GM21723 (cell line): Measurements from ENCODE around the gene MYO15B.

Experiments used
- ATAC-seq: cut with Tn5 transposase; IDR thresholded peaks from one replicate; pipeline ENCODE4 v1.9.1; 2021; ENCODE audit warnings: mild to moderate bottlenecking, moderate library complexity; ENCODE audit not compliant: unreplicated experiment

MYO15B gene

DNA sequence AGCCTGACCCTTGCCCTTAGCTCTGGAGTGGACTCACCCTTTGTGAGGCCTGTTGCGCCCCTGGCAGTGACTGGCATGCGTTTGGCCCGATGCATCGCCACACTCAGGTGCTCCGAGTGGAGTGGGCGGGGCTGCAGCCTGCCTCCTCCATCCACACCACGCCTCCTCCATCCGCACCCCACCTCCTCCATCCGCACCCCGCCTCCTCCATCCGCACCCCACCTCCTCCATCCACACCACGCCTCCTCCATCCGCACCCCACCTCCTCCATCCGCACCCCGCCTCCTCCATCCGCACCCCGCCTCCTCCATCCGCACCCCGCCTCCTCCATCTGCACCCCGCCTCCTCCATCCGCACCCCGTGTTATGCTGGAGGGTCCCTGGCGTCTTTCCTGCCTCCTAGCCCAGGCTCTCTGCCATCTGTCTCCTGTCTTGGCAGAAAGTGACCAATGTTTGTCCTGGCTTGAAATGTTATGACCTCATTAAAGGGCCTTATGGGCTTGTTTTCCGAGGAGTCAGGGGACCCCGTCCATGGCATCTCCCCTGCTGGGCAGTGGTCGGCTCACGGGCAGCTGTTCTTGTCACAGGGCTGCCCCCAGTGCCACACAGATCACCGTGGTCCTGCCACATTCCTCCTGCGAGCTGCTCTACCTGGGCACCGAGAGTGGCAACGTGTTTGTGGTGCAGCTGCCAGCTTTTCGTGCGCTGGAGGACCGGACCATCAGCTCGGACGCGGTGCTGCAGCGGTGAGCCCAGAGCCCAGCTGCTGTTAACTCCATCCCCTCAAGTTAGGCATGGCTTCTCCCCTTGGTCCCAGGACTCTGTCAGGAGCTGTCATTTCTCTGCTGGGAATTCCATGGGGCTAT is 28.7 kb upstream of the MYO15B start:
- ATAC-seq = no peak

DNA sequence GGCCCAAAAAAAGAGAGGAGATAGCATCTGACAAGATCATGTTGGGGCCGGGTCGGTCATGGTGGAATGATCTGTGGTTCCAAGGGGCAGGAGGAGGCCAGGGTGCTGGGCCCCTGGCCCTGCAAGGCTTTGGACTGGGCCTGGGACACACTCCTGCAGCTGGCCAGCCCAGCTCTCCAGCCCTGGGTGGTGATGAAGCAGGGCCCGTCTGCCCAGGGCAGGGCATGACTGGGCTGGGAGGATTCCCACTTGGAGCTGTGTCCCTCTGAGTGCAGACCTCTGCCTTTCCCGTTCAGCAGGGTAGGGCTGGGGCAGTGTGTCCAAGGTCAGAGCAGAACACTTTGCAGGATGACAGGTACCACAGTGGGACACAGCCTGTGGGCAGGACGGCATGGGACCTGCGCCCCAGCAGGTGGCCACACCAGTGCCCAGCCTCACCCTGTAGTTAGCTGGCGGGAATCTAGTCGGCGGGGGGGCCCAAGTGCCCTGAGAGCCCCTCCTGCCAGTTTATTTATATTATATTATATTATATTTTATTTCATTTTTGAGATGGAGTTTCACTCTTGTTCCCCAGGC is 27.6 kb upstream of the MYO15B start:
- ATAC-seq = no peak

DNA sequence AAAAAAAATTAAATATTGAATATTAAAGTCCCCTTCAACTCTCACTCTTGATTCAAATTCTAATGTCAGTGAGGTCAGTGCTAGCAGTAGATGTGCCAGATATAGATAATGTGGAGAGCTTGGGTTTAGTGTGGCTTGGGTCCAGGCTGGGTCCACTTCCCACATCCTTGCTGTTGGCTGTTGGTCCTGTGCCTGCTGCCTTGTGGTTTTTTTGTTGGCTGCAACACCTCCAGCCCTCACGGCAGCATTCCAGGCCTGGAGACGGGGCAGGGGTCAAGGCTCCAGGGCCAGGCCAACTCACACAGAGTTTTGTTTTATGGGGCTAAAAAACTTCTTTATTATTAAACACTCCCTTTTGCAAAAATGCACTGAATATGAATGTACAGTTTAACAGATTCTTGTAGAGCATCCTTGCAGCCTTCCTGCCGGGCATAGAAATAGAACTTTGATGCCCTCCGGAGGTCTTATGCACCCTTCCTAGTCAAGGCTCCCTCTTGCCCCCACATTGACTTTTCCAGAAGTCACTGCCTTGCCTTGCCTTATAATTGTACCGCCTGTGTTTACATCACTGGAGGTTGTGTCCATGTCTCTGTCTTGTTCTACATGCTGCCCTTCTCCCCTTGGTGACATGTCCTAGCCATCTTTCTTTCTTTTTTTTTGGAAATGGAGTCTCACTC is 25.5 kb upstream of the MYO15B start:
- no peak for ATAC-seq

DNA sequence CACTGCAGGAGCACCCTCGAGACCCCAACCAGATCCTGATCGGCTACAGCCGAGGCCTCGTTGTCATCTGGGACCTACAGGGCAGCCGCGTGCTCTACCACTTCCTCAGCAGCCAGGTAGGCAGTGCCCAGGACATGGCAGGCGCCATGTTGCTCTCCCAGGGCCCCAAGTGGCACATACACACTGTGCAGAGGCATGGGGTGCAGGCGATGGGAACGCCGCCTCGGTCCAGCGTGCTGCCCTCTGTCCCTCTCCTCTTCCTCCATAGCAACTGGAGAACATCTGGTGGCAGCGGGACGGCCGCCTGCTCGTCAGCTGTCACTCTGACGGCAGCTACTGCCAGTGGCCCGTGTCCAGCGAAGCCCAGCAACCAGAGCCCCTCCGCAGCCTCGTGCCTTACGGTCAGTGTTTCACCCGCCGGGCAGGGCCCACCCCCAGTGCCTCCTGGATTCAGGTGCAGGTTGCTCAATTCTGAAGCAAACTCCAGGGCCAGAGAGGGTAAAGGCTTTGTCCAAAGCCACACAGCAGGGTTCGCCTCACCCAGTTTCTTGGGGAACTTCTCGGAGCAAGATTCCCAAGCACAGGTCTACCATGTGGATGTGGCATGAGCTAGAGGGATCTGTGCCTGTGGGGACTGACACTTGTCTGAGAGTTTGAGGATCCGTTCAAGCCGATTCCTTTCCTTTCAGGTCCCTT is 24.4 kb upstream of the MYO15B start:
- ATAC-seq = no peak

DNA sequence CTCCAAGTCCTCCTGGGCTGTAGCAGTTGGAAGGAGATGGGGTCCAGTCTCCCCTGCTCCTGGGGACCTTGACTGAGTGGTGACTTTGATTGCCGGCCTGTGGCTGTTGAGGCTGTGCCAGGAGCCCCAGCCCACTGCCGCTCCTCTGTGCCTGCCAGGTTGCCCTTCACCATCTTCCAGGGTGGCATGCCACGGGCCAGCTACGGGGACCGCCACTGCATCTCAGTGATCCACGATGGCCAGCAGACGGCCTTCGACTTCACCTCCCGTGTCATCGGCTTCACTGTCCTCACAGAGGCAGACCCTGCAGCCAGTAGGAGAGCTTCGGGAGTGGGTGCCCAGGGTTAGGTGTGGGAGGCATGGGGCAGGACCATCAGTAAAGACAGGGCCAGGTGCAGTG is 23.4 kb upstream of the MYO15B start:
- no peak for ATAC-seq

DNA sequence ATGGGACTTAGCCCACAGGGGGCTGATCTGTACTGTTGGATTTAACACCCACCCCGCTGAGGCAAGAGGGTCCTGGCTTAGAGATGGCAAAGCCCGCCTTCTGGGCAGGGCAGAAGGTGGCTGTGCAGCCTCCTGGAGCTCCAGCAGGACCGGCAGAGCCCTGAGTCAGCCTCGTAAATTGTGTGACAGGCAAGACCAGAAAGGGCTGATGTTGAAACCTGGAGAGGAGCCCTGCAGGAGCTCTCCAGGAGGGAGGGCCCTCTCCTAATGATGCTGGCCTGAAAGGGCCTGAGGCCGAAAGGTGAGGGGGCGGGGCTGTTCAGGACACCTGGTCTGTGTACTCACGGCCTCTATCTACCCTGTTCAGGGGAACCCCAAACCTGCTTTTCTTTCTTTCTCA is 22.5 kb upstream of the MYO15B start:
- no peak for ATAC-seq

DNA sequence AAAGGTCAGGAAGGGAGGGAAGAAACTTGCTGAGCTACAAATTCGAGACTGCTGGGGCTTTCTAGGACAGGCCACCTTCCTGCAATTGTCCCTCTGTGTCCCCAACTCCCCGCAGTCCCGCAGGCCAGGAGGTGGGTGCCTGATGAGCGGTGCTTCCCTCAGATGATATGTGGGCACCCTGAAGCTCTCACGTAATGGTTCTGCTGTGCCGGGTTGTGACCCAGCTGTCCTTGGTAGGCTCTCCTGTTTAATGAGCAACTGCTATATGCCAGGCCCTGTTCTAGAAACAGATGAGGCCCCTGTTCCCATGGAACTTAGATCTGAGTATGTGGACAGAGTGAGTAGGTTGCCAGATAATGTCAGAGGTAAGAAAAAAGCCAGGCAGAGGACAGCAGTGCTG is 22.0 kb upstream of the MYO15B start:
- ATAC-seq = no peak

DNA sequence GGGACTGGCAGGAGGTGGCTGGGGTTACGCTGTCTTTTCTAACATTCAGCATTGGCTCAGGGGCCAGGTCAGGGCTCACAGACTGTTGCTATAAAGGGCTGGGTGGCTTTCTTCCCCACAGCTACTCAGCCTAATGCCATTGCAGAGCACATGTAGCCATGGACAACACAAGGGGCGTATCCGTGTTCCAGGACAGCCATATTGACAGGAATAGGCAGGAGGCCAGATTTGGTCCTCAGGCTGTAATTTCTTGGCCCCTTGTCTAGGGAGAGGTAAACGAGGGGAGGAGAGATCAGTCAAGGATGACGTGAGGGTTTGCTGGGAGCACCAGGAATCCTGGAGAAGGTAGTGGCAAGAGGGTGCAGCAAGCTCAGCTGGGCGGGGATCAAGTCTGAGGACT is 21.2 kb upstream of the MYO15B start:
- no peak for ATAC-seq

DNA sequence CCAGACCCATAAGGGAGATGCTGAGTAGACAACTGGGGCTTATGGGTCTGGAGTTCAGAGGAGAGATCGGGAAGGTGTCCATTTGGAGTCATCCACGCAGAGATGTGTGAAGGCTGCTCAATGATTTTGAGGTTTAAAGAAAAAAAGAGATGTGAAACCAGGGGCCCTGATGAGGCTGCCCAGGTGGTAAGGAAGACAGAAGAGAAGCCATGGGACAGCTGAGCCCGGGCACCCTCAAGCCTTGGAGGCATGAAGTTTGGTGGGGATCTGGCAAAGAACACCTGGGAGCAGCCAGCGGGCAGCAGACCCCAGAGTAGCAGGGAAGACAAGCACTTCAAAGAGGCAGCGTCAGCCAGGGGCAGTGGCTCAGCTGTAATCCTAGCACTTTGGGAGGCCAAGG is 20.8 kb upstream of the MYO15B start:
- ATAC-seq = no peak

DNA sequence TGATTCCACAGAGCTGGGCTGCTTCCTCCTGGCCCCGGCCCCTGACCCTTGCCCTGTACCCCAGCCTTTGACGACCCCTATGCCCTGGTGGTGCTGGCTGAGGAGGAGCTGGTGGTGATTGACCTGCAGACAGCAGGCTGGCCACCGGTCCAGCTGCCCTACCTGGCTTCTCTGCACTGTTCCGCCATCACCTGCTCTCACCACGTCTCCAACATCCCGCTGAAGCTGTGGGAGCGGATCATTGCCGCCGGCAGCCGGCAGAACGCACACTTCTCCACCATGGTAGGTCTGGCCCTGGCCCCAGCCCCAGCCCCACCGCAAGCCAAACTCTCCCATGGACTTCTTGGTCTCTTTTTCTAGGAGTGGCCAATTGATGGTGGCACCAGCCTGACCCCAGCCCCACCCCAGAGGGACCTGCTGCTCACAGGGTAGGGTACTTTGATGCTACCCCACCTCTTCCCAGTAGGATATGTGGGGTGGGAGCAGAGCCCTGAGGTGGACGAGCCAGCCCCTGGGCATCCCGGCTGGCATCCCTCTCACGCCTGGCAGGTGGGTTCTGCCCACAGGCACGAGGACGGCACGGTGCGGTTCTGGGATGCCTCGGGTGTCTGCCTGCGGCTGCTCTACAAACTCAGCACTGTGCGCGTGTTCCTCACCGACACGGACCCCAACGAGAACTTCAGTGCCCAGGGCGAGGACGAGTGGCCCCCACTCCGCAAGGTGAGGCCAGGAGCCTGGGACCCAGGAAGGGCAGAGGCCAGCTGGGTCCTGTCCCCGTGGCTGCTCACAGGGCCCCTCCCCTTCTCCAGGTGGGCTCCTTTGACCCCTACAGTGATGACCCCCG is 19.0 kb upstream of the MYO15B start:
- ATAC-seq = no peak

DNA sequence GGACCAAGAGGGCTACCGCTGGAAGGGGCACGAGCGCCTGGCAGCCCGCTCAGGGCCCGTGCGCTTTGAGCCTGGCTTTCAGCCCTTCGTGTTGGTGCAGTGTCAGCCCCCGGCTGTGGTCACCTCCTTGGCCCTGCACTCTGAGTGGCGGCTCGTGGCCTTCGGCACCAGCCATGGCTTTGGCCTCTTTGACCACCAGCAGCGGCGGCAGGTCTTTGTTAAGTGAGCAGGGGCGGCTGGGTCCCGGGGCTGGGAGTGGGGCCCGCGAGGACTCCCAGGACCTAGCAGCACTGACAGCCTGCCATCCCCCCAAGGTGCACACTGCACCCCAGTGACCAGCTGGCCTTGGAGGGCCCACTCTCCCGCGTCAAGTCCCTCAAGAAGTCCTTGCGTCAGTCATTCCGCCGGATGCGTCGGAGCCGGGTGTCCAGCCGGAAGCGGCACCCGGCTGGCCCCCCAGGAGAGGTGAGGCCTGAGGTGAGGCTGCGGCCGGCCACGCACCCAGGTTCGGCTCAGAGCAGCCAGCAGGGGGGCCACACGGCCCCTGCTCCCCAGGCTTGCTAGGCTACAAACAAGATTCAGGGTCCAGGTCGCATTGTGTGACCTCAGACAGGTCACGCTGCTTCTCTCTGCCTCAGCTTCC is 17.4 kb upstream of the MYO15B start:
- ATAC-seq = no peak

DNA sequence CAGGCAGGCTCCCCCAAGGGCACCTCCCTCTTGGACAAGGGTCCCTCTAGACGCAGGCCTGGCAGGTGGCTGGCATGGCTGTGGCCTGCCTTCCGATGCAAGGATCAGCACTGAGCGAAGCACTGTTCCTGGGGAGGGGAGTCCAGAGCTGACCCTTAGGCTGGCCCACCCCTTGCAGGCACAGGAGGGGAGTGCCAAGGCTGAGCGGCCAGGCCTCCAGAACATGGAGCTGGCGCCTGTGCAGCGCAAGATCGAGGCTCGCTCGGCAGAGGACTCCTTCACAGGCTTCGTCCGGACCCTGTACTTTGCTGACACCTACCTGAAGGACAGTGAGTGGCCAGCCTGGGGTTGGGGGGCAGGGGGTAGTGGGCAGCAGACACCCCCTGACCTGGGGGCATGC is 16.8 kb upstream of the MYO15B start:
- no peak for ATAC-seq

DNA sequence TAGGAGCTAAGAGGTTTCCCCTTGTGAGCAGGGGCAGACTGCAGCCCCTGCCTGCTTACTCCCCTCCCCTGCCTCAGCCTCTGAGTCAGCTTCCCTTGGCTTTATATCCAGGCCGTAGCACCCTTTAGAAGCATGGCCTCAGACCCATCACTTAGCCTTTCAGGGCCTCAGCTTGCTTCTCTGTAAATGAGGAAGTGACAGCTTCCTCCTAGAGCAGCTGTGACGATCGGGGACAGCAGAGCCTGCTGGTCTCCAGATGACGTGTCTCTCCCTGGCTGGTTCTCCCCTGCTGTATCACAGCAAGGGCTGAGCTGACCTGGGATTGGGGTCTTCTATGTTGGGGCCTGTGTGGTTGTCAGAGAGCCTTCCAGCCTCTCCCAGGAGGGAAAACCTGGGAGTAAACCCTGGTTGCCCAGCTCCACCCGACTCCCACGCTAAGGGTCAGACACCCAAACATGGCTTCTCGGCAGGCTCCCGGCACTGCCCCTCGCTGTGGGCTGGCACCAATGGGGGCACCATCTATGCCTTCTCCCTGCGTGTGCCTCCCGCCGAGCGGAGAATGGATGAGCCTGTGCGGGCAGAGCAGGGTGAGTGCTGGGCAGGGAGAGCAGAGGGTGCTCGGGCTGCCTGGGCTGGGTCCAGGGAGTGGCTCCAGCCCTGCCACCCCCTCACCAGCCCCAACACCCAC is 16.3 kb upstream of the MYO15B start:
- ATAC-seq = no peak

DNA sequence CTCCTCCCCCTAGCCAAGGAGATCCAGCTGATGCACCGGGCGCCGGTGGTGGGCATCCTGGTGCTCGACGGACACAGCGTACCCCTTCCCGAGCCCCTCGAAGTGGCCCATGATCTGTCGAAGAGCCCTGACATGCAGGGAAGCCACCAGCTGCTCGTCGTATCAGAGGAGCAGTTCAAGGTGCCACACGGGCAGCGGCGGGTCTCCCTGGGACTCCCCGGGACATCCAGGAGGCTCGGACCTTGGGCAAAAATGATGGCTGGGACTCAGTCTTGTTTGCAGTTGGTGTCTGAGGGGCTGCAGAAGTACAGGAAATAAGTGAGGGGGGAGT is 15.8 kb upstream of the MYO15B start:
- no peak for ATAC-seq

DNA sequence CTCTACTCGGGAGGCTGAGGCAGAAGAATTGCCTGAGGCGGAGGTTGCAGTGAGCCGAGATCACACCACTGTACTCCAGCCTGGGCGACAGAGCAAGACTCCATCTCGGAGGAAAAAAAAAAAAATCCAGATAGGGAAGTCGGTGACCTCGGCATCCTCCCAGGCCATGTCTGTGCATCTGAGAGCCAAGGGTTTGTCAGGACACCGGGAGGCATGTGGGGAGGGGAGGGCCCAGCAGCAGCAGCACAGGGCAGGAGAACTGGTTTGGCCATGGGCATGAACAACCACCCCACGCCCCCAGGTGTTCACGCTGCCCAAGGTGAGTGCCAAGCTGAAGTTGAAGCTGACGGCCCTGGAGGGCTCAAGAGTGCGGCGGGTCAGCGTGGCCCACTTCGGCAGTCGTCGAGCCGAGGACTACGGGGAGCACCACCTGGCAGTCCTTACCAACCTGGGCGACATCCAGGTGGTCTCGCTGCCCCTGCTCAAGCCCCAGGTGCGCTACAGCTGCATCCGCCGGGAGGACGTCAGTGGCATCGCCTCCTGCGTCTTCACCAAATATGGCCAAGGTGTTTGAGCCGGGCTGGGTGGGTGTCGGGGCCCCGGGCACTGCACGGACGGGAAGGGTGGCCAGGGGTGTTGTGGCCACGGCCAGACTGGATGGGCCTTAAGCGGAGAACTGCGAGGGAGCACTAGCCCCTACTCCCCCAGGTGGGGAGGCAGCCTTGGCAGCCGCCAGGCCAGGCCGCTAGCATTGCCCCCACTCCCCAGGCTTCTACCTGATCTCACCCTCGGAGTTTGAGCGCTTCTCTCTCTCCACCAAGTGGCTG is 14.7 kb upstream of the MYO15B start:
- no peak for ATAC-seq

DNA sequence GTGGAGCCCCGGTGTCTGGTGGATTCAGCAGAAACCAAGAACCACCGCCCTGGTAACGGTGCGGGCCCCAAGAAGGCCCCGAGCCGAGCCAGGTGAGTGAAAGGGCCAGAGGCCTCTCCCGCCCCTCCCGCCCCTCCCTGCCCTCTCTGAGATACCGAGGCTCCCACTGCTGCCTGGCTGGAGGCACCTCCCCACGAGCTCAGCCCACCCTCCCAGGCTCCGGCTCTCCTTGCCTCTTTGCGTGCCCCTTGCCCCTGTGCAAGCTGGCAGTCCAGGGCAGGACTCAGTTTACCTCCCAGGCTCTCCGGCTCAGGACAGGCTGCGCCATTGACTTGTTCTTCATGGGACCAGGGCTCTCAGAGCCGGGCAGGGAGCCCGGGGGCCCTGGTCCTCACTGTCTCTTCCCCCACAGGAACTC is 14.1 kb upstream of the MYO15B start:
- no peak for ATAC-seq

DNA sequence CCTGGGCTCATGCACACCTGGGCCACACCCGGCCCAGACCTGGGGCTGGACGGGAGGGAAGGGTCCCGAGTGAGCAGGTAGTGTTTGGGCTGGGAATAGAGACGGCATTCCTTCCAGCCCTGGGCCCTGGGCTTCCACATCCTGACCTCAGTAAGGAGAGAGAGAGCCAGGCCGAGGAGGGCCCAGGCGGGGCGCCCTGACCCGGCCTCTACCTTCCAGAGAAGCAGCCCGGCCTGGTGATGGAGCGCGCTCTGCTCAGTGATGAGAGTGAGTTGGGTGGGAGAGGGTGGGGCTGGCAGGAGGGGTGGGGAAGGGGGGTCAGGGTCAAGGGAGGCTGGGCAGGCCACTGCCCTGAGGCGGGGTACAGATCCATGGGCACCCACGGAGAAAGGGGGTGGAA is 13.6 kb upstream of the MYO15B start:
- ATAC-seq = no peak

DNA sequence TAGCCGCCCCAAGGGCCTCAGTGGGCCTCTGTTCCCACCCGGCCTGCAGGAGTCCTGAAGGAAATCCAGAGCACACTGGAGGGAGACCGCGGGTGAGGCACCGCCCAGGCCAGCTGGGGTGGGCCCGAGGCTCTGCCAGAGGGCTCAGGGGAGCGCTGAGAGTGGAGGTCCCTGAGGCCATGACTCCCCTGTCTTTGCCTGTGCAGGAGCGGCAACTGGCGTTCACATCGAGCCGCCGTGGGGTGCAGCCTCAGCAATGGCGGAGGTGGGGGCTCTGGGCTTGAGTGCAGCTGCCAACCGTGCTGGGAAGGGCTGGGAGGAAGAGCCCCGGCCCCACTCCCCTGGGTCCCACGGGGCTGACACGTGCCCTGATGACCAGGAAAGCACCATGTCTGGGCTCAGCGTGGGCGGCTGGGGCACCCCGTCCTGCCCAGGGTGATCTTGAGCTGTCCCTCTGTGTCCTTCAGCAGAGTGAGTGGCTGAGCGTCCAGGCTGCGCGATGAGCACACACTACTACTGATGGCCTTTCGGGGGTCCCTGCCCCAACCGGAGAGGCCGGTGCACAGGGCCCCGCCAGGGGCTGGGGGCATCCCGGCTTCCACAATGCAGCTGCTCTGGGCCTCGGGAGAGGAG is 13.1 kb upstream of the MYO15B start:
- ATAC-seq = no peak
